Caco-2 (cell line): ENCODE results near the gene BTN1A1. TPM values are rescaled to one million over a fixed set of nuclear protein-coding genes. Genes with fewer than 3 reads are reported as not detected.

ENCODE experiments used
- BruUV-seq: library from RNA; stranded (reverse); fragments of 400-500 nt; replicated peaks from 2 replicates; lab custom pipeline; 2021; lab: Mats Ljungman, UMichigan
- CTCF ChIA-PET: fragments of 300-600 bp; sonication (Branson Sonifier 250); formaldehyde crosslinking; loops from one replicate; lab custom pipeline; 2022; ENCODE audit warnings: antibody characterized with exemption; lab: Charles Lee
- POLR2A ChIA-PET: fragments of 300-600 bp; sonication (Branson Sonifier 250); formaldehyde crosslinking; loops from one replicate; lab custom pipeline; 2022; ENCODE audit warnings: antibody characterized with exemption; lab: Charles Lee
- DNase-seq, 2 experiments: peaks; one replicate each; pipeline versions ENCODE4 v3.0.0 to v3.0.0-alpha.2; 2020 to 2022
- H3K27me3 ChIP-seq: replicated peaks from 2 replicates; pipeline ENCODE4 v1.6.0; 2011; ENCODE audit warnings: low read length; ENCODE audit not compliant: control insufficient read depth, insufficient read depth
- H3K36me3 ChIP-seq: 2 replicates; pipeline ENCODE4 v1.5.1; 2011; ENCODE audit warnings: low read length; ENCODE audit not compliant: control insufficient read depth, insufficient read depth
- H3K4me1 ChIP-seq: fragments of 250-450 bp; sonication (Bioruptor Pico); 2 replicates; pipeline ENCODE4 v1.5.1; 2020; ENCODE audit warnings: mild to moderate bottlenecking
- H3K4me3 ChIP-seq: 2 replicates; pipeline ENCODE4 v1.5.1; 2011; ENCODE audit warnings: low read depth, mild to moderate bottlenecking, control low read depth, low read length
- H3K9me3 ChIP-seq: fragments of 250-450 bp; sonication (Bioruptor Pico); 2 replicates; pipeline ENCODE4 v1.5.1; 2020; ENCODE audit warnings: mild to moderate bottlenecking, moderate library complexity
- H3K27ac Mint-ChIP-seq: one replicate; pipeline ENCODE4 v1.8.0; 2022; ENCODE audit warnings: mixed read lengths; ENCODE audit not compliant: unreplicated experiment
- H3K27me3 Mint-ChIP-seq: one replicate; pipeline ENCODE4 v1.8.0; 2022; ENCODE audit warnings: mixed read lengths; ENCODE audit not compliant: insufficient read depth, unreplicated experiment
- H3K36me3 Mint-ChIP-seq: one replicate; pipeline ENCODE4 v1.8.0; 2022; ENCODE audit warnings: mild to moderate bottlenecking, mixed read lengths; ENCODE audit not compliant: insufficient read depth, unreplicated experiment
- H3K4me1 Mint-ChIP-seq: one replicate; pipeline ENCODE4 v1.8.0; 2022; ENCODE audit warnings: low read depth, mixed read lengths; ENCODE audit not compliant: unreplicated experiment
- H3K4me3 Mint-ChIP-seq: one replicate; pipeline ENCODE4 v1.8.0; 2022; ENCODE audit warnings: mild to moderate bottlenecking, moderate library complexity, mixed read lengths; ENCODE audit not compliant: unreplicated experiment
- H3K9me3 Mint-ChIP-seq: one replicate; pipeline ENCODE4 v1.8.0; 2022; ENCODE audit warnings: mixed read lengths; ENCODE audit not compliant: unreplicated experiment
- CTCF ChIP-seq, 2 experiments: fragments of 200-600 bp in 1 of 2; IDR thresholded peaks; 1 replicate in 1 of 2; 2 replicates in 1 of 2; pipeline versions ENCODE4 v1.5.1 to v1.8.0; 2011 to 2022; ENCODE audit warnings: antibody characterized with exemption in 1 of 2, control low read depth in 1 of 2, inconsistent platforms in 1 of 2, low read depth in 1 of 2, low read length in 1 of 2, mild to moderate bottlenecking in 1 of 2, moderate library complexity in 1 of 2; ENCODE audit not compliant: insufficient read depth in 1 of 2, severe bottlenecking in 1 of 2, unreplicated experiment in 1 of 2
- intact Hi-C: fragments of 100-400 bp; cut with micrococcal nuclease; formaldehyde crosslinking; loops from one replicate; pipeline ENCODE4 v1.10.0; 2022; ENCODE audit not compliant: unreplicated experiment
- total RNA-seq: library from RNA; stranded (reverse); gene quantifications from 2 replicates; pipeline ENCODE4 v1.2.3, GENCODE V29; 2022

BTN1A1 gene
- total RNA-seq, 1 experiment from 2014 or later, result 7.3 TPM

GRCh38 chr6:26464416-26465131 is 35.5 kb upstream of the BTN1A1 start:
- H3K4me3 ChIP-seq, result no peak overlapping the region
- intact Hi-C loops, result no loop called here

DNA sequence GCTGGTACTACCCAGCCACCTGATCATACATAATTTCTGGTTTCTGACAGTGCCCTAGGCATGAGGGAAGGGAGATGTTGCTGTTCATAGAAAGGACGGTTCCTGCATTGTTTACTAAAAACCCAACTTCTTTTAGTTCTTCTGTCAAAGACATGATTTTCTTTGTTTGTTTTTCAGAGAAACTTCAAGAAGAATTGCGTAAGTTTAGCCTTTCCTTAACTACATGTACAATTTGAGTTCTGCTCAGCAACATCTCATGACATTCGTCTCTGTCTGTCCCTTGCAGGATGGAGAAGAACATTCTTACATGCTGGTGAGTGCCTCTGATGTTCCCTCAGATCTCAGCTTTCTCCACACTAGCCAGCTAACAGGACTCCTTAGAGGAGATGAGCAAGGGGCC is 34.3 kb upstream of the BTN1A1 start:
- H3K4me1 ChIP-seq, result no peaks in the 10 kb centered on the region
- peaks cover 2% of the 10 kb centered on the region; the same call in 1 of the 2 replicates for H3K36me3 ChIP-seq
- intact Hi-C loops, result no loop called here
- no peaks in the 10 kb centered on the region for H3K4me1 Mint-ChIP-seq
- H3K27me3 ChIP-seq, result no peaks in the 10 kb centered on the region
- no TSS peak for BruUV-seq
- H3K27ac Mint-ChIP-seq, result no peak overlapping the region
- no peak for DNase-seq
- ChIA-PET CTCF (no interaction called here), POLR2A (no interaction called here)
- no peaks in the 10 kb centered on the region for H3K9me3 Mint-ChIP-seq
- no peak overlapping the region for H3K4me3 Mint-ChIP-seq
- H3K36me3 Mint-ChIP-seq, result peaks cover 65% of the 10 kb centered on the region
- no peaks in the 10 kb centered on the region for H3K9me3 ChIP-seq
- no peaks in the 10 kb centered on the region for H3K27me3 Mint-ChIP-seq
- H3K4me3 ChIP-seq, result no peak overlapping the region
- no peak for TF ChIP-seq CTCF (IDR thresholded peaks at IDR 0.05; ENCODE audit: insufficient read depth in 1 of 2, low read depth in 1 of 2, low read length in 1 of 2, severe bottlenecking in 1 of 2, unreplicated experiment in 1 of 2)

More at GRCh38 chr6:26464416-26465131, 35.5 kb upstream of the BTN1A1 start:
- Mint-ChIP-seq H3K4me1 (peaks cover under 1% of the 10 kb centered on the region), H3K9me3 (no peaks in the 10 kb centered on the region), H3K4me3 (no peak overlapping the region), H3K36me3 (peaks cover 70% of the 10 kb centered on the region), H3K27ac (no peak overlapping the region), H3K27me3 (no peaks in the 10 kb centered on the region)
- TF ChIP-seq CTCF (IDR thresholded peaks at IDR 0.05; ENCODE audit: insufficient read depth in 1 of 2, low read depth in 1 of 2, low read length in 1 of 2, severe bottlenecking in 1 of 2, unreplicated experiment in 1 of 2), result no peak
- BruUV-seq, result no TSS peak
- CTCF ChIA-PET, result no interaction called here
- Histone ChIP-seq H3K9me3 (no peaks in the 10 kb centered on the region), H3K27me3 (no peaks in the 10 kb centered on the region), H3K4me1 (no peaks in the 10 kb centered on the region), H3K36me3 (peaks cover 2% of the 10 kb centered on the region; the same call in 1 of the 2 replicates)
- POLR2A ChIA-PET, result no interaction called here
- no peak for DNase-seq

DNA sequence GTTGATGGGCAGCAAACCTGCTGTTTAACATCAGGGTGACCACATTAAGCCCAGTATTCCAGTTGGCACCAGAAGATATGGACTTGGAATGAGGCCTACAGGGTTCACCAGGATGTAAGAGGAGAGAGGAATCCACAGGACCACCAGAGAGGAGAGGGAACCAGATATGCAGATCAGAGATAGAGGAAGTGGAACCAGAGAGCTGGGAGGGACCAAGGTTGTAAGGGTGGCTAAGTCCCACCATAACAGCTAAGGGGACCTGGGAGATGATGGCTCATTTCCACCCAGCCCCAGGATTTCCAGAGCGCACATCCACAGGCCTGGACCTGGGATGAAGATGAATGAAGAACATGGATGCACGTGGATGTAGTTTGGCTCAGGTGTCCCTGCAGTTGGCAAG is 31.3 kb upstream of the BTN1A1 start:
- ChIA-PET CTCF (no interaction called here), POLR2A (no interaction called here)
- Mint-ChIP-seq H3K36me3 (peaks cover 44% of the 10 kb centered on the region), H3K27me3 (no peaks in the 10 kb centered on the region), H3K27ac (no peak overlapping the region), H3K4me1 (no peaks in the 10 kb centered on the region), H3K4me3 (no peak overlapping the region), H3K9me3 (peaks cover 12% of the 10 kb centered on the region)
- no peaks in the 10 kb centered on the region; the same call in 1 of the 2 replicates for H3K9me3 ChIP-seq
- intact Hi-C loops, result no loop called here
- TSS peak; percentile 6 for BruUV-seq
- no peak for DNase-seq
- no peak overlapping the region for H3K4me3 ChIP-seq
- peaks cover 6% of the 10 kb centered on the region; the same call in 1 of the 2 replicates for H3K4me1 ChIP-seq
- no peaks in the 10 kb centered on the region for H3K27me3 ChIP-seq
- no peaks in the 10 kb centered on the region for H3K36me3 ChIP-seq
- no peak for TF ChIP-seq CTCF (IDR thresholded peaks at IDR 0.05; ENCODE audit: insufficient read depth in 1 of 2, low read depth in 1 of 2, low read length in 1 of 2, severe bottlenecking in 1 of 2, unreplicated experiment in 1 of 2)
